Brain pericyte (primary cell): Measurements from ENCODE around the gene PPIA.
"Not testable (repeated sequence)": the region's sequence is repeated elsewhere in the genome, so short reads cannot be mapped to it uniquely, and the experiment has no call there.

Source experiments
- DNase-seq: peaks from one replicate; pipeline ENCODE4 v3.0.0-alpha.2; 2012; ENCODE audit warnings: low read depth, low spot score

PPIA gene

DNA sequence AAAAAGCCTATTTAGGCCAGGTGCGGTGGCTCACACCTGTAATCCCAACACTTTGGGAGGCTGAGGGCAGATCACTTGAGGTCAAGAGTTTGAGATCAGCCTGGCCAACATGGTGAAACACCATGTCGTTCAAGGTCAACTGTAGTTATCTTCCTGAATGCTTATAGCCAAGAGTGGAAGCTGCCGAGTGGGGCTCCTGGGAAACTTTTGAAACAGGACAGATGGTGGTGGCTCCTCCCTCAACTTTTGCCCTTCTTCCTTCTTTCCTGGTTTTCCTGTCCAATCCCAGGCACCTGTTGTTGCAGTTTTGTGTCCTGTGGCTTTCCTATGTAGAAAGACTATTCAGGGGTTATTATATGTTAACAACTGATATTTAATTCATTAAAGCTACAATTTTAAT, 8.7 kb upstream of the PPIA start:
- DNase-seq = no peak

DNA sequence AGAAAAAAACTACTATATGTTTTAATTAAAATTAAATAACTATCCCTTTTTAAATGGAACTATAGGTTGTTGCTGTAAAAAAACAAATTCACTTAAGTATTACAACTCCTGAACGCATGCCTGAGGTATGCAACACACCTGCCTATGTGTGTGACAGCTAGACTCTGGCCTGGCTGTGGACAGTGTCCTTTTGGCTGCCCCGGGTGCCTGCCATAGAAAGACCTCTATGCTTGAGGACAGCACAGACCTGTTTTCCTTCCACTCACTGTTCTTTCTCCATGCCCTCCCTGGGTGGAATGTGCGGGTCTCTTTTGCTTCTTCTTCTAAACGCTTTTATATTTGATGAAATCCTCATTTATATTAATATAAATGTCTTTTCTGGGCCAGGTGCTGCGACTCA, 6.5 kb upstream of the PPIA start:
- DNase-seq = no peak

DNA sequence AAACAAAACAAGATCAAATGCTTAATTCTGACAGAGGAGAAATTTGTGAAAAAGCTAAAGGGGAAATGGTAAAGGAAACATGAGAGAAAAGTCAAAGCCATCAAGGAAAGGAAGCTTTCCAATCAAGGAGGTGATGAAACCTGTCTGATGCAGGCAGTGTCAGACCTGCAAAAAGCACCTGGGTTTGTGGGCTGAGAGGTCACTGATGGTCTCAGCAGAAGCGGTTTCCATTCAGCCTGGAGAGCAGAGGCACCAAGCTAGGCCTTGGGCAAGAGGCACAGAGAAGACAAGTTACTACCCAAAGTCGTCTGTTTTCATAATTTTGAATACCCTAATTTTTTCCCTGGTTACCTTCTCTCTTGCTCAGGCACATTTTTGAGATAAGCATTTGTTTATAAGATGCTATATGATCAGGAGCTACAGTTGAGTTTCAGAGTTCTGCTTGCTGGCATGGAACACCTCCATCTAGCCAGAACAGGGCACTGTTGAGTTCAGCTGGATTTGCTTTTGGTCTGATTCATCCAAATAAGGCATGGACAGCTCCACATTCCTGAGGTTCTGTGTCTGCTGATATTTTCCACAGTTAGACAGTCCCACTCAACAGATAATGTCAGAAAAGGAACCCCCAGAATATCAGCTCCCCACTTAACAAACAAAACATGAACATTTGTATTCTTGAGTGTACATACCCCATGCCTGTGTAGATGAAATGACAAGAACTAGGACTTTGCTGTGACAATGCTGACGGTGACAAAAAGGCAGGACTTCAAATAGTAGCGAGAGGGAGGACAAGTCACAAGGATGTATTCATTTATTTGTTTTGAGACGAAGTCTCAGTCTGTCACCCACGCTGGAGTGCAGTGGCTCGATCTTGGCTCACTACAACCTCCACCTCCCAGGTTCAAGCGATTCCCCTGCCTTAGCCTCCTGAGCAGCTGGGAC, 4.9 kb upstream of the PPIA start:
- DNase-seq = no peak

DNA sequence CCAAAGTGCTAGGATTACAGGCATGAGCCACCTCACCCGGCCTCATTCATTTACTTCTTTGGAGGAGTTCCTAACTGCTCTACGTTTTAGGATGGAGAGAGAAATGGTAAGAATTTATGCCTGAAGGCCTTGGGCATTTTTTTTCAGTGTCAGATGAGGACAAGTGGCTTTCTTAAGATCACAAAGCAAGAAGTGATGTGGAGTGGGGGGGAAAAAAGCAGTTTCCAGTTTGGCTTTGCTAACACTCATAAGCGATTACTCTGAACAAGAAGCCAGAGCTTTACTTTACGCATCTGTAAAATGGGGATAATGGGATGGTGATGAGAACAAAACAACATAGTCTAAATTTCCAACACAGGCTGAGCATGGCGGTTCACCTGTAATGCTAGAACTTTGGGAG, 2.6 kb upstream of the PPIA start:
- no peak for DNase-seq

DNA sequence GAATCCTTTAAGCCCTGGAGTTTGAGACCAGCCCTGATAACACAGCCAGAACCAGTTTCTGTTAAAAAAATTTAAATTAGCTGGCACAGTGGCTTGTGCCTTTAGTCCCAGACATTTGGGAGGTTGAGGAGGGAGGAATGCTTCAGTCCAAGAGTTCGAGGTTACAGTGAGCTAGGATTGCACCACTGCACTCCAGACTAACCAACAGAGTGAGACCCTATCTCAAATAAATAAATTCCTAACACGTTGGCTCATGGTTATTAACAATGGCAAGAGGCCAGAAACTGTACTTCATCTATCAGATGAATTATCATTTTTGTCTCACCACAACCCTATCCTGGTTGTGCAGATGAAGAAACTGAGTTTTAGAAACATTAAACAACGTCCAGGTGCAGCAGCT, 2.1 kb upstream of the PPIA start:
- DNase-seq = no peak

DNA sequence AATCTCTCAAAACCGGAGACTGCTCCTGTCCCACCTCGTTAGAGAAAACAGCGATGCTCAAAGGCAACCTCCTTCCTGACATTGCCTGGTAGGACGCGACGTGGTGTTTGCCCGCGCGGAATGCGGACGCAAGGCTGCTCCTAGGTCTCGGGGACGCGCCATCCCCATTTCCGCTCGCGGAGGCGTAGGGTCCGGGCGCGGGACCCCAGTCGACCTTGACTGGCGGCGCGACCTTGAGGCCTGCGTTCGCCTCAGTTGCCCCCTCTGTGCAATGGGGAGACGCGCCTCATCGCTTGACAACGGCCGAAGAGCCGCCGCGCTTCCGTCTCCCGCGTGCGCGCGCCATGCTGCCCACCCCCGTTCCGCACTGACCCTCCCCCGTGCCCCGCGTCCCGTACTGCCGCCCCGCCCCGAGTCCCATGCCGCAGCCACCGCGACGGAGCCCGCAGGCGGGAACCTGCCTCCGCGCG, 412 bp upstream of the PPIA start:
- no peak for DNase-seq

DNA sequence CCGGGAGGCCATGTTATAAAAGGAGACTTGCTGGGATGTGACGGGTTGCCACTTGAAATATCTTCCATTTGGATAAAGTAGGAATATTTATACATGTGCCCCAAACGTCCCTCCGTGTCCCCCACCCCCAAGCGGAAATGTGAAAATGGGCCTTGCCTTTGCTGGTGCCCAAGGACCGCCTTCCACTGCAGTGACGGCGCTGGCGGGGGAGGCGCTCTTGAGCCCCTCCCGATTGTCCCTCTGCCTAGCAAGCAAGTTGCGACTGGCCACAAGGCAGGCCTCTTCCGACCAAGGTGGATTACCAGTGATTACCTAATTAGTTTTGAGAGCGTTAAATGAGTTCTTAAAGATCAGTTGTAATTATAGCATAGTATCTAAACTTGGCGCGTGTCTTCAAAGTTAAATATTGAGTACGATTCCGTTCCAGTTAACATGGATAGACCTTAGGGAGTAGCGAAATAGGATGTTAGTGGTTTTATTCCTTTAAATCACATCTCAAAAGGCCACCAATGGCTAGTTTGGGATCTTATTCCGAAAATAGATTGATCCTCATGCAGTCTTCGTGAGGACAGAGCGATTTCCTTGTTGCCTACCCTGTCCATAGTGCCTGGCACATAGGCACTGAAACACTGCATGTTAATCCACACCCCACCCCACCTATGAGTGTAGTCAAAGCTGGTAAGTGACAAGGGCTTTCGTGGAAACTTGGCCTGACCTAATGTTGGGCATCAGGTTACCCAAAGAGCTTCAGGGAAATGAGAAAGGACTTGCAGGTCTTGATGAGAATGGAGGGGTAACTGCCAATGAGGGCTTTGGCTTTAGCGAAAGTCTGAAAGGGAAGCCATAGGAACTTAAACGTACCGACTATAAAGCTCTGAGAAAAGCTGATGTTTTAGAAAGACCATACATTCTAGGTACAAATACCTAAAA, 1.1 kb downstream of the PPIA start:
- peak; percentile 41 for DNase-seq

DNA sequence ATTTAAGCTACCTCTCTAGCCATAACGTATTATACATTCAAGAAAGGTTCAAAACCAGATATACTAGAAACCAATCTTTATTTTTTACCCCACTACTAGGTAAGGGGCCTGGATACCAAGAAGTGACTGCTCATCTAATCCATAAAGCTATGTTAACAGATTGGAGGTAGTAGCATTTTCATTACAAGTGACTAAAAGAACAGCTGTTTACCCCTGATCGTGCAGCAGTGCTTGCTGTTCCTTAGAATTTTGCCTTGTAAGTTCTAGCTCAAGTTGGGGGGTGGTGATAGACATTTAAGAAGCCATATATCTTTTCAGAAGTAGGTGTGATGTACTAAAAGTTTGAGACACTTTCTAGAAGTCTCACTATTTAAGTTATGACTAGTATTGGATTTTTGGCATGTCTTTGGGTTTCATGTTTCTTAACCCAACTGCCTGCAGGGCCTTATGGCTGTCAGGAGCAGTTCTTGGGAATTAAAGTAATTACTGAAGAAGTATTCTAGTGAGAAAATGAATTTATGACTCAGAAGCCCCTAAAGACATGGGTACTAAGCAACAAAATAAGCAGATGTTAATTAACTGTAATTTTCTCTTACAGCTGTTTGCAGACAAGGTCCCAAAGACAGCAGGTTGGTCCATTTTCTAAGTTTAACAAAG, 2.3 kb downstream of the PPIA start:
- no peak for DNase-seq

DNA sequence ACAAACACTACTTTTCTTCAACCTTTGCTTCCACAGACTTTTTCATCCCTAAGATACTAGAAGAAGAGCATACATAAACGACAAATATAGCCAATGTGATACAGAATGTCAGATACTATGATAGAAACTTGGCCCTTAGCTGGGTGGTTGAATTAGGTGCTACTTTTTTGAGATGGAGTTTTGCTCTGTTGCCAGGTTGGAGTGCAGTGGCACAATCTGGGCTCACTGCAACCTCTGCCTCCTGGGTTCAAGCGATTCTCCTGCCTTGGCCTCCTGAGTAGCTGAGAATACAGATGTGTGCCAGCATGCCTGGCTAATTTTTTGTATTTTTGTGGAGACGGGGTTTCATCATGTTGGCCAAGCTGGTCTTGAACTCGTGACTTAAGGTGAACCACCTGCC, 3.5 kb downstream of the PPIA start:
- DNase-seq = no peak

DNA sequence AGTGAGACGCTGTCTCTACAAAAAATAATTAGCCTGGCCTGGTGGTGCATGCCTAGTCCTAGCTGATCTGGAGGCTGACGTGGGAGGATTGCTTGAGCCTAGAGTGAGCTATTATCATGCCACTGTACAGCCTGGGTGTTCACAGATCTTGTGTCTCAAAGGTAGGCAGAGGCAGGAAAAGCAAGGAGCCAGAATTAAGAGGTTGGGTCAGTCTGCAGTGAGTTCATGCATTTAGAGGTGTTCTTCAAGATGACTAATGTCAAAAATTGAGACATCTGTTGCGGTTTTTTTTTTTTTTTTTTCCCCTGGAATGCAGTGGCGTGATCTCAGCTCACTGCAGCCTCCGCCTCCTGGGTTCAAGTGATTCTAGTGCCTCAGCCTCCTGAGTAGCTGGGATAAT, 5.4 kb downstream of the PPIA start:
- DNase-seq = no peak

DNA sequence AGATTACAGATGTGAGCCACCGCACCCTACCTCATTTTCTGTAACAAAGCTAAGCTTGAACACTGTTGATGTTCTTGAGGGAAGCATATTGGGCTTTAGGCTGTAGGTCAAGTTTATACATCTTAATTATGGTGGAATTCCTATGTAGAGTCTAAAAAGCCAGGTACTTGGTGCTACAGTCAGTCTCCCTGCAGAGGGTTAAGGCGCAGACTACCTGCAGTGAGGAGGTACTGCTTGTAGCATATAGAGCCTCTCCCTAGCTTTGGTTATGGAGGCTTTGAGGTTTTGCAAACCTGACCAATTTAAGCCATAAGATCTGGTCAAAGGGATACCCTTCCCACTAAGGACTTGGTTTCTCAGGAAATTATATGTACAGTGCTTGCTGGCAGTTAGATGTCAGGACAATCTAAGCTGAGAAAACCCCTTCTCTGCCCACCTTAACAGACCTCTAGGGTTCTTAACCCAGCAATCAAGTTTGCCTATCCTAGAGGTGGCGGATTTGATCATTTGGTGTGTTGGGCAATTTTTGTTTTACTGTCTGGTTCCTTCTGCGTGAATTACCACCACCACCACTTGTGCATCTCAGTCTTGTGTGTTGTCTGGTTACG, 6.0 kb downstream of the PPIA start:
- DNase-seq = no peak

DNA sequence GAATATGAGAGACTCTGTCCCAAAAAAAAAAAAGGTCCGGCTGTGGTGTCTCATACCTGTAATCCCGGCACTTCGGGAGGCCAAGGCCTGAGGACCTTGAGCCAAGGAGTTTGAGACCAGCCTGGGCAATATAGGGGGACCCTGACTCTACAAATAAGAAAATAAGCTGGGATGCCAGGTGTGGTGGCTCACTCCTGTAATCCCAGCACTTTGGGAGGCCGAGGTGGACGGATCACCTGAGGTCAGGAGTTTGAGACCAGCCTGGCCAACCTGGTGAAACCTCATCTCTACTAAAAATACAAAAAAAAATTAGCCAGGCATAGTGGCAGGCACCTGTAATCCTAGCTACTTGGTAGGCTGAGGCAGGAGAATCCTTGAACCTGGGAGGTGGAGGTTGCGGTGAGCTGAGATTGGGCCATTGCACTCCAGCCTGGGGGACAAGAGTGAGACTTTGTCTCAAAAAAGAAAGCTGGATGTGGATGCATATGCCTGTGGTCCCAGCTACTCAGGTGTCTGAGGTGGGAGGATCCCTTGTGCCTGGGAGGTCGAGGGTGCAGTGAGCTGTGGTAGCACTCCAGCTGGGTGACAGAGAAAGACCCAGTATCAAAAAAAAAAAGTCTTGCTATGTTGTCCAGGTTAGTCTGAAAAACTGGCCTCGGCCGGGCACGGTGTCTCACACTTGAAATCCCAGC, 7.5 kb downstream of the PPIA start:
- DNase-seq = not testable (repeated sequence)

DNA sequence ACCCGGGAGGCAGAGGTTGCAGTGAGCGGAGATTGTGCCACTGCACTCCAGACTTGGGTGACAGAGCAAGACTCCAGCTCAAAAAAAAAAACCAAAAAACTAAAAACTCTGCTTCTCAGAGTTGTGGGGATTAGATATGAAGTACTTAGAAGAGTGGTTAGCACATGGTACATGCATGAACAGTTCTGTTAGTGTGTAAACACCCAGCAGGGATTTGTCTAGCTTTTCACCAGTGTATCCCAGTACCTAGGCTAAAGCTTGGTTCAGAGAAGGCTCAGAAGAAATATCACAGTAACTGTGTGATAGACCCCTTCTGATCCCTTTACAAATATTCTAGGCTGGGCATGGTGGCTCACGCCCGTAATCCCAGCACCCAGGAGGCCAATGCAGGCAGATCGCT, 9.5 kb downstream of the PPIA start:
- DNase-seq = no peak

DNA sequence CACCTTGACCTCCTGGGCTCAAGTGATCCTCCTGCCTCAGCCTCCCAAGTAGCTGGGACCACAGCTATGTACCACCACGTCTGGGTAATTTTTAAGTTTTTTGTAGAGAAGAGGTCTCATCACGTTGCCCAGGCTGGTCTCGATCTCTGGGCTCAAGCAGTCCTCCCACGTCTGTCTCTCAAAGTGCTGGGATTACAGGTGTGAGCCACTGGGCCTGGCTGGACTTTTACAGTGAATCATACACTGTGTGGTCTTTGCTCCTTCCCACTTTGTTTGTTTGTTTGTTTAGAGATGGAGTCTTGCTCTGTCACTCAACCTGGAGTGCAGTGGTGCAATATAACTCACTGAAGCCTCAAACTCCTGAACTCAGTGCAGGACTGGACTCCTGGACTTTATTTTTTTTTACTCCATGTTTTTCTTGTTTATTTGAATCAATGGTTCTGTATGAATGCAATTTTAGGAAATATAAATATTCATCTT, 12.5 kb downstream of the PPIA start:
- no peak for DNase-seq

DNA sequence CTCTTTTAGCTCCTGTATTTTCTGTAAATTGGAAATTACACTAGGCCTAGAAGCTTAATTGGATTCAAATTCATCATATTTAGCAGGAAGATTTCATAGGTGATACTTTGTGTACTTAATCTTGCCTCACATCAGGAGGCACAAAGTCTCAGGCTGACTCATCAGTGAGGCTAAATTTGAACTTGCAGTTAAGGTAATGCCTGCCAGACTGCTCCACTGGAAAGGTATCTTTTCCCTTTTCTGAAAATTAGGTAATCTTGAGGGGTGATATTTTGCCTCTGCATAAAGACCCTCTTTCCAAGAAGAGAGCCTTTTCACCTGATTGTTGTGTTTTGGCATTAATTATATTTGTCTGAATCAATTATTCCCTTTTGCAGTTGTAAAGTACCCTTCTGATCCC, 14.6 kb downstream of the PPIA start:
- no peak for DNase-seq

DNA sequence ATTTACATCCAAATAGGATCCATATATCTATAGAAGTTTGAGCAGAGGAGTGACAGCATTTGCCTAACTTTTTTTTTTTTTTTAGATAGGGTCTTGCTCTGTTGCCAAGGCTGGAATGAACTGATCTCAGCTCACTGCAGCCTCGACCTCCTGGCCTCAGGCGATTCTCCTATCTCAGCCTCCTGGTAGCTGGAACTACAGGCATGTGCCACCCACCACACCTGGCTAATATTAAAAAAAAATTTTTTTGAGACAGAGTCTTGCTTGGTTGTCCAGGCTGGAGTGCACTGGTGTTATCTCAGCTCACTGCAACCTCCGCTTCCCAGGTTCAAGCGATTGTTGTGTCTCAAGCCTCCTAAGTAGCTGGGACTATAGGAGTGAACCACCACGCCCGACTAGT, 15.1 kb downstream of the PPIA start:
- DNase-seq = no peak

DNA sequence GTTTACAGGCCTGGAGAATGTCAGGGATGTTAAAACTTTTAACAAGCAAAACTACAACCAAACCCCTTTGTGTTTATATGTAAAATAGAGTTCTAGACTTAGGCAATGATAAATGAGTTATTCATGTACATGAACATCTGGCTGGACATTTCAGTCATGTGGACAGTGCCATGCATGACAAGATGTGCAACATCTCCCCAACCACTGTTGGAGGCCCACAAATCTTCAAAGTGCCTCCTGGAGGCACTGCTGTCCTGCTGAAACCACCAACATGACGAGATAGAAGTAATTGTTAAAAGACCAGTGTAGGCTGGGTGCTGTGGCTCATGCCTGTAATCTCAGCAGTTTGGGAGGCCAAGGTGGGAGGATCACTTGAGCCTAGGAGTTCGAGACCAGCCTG, 18.4 kb downstream of the PPIA start:
- DNase-seq = no peak

DNA sequence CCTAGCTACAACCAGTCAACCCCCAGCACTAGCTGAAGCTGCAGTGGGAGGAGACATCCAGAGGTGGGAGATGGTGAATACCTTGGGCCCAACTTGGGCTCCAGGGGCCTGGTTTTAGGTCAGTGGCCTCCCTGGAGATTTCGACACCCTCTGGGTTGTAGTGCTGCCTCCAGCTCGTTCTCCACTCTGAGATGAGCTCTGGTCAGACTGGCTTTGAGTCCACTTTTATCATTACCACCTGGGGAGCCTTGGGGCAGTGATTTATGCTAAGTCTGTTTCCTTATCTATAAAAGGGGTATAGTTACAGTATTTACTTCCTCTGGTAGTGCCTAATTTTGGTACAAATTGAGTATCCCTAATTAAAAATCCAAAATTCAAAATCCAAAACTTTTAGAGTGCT, 22.8 kb downstream of the PPIA start:
- DNase-seq = no peak

DNA sequence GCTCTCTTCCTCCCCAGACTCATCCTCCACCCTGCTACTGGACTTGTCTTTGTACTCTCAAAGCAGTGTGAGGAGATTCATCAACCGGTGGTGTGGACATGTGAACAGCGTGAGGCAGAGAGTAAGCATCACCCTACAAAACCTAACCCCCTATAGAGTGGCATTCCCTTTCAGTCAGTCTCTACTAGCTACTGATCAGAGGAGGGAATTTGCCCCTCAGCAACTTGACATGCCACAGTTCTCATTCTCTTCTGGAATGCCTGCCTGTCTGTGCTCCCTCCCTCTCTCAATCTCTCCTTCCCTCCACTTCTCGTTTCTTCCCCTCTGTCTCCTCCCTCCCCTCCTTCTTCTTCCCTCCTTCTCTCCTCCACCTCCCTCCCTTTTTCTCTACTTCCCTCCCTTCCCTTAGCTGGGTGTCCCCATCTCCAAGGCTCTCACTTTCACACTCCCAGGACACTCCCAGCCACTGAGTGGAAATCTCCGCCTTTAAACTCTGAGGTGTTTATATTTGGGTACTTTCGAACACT, 26.8 kb downstream of the PPIA start:
- no peak for DNase-seq

DNA sequence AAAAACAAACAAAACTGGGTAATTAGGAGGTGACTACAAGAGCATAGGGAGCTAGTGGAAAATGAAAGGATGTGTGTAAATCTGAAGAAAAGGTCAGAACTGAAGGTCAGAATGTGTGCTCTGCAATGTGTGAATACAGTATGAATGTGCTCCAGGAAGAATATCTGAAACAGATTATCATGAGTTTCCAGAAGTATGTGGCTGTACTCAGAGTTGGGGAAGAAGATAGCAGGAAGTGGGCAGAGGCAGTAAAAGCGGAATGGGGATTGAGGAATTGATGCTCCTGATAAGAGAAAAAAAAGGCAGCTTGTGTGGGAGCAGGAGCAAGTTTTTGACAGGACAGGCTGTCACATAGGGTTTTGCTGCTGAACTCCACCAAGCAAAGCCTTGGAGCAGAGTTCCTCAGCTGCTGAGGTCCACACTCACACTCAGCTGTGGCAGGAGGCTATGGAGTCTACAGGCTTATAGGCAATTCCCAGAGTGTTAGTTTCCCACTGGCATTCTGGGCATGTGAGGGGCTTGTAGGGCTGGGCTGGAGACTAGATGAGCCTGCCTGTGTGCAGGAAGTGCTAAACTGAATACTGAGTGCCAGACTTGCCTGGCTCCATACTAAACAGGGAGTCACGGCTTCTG, 28.5 kb downstream of the PPIA start:
- no peak for DNase-seq
